ENCODE measurements around the gene ZSWIM1. TPM values are rescaled to one million over a fixed set of nuclear protein-coding genes. Genes with fewer than 3 reads are reported as not detected.

The ZSWIM1 gene
- total and polyA plus RNA-seq, 2 of the 13 experiments (the other 11 are each of a cell fraction or from before 2014, with no cell fraction given), result 9.5 to 11.7 TPM

GRCh38 chr20:45833030-45833882, 47.8 kb upstream of the ZSWIM1 start, which contains the start of gene SNX21 (continued):
- TF ChIP-seq NFAT5 (CRISPR knock-in tag; IDR thresholded peaks at IDR 0.05), result peak; percentile 82; the same call in 1 of the 2 replicates
- peak; percentile 26 for TF ChIP-seq ZNF230 (CRISPR knock-in tag; IDR thresholded peaks at IDR 0.05)
- TF ChIP-seq ZNF441 (CRISPR knock-in tag; IDR thresholded peaks at IDR 0.05; ENCODE audit: borderline replicate concordance), result 0 out of 2 replicates have a peak, but pooled peaks have one; percentile 8
- peak; percentile 81 for TF ChIP-seq ZMYM2 (CRISPR knock-in tag; IDR thresholded peaks at IDR 0.05)
- TF ChIP-seq NFE2L1 (CRISPR knock-in tag; IDR thresholded peaks at IDR 0.05; ENCODE audit: borderline replicate concordance), result no peak
- no peak; the same call in 1 of the 2 replicates for TF ChIP-seq ZNF816 (CRISPR knock-in tag; IDR thresholded peaks at IDR 0.05; ENCODE audit: borderline replicate concordance)
- TF ChIP-seq ZNF446 (CRISPR knock-in tag; IDR thresholded peaks at IDR 0.05), result peak; percentile 77; the same call in 1 of the 2 replicates
- TF ChIP-seq DDIT3 (CRISPR knock-in tag; IDR thresholded peaks at IDR 0.05), result no peak
- 0 out of 2 replicates have a peak, but pooled peaks have one; percentile 46 for TF ChIP-seq ZNF709 (CRISPR knock-in tag; IDR thresholded peaks at IDR 0.05)
- TF ChIP-seq ZNF205 (CRISPR knock-in tag; IDR thresholded peaks at IDR 0.05), result no peak
- peak; percentile 95 for TF ChIP-seq ZNF605 (CRISPR knock-in tag; IDR thresholded peaks at IDR 0.05)
- TF ChIP-seq ZNF407 (CRISPR knock-in tag; IDR thresholded peaks at IDR 0.05; ENCODE audit: not compliant biosample characterization), result no peak
- peak; percentile 93; the same call in 1 of the 2 replicates for TF ChIP-seq TEF (CRISPR knock-in tag; IDR thresholded peaks at IDR 0.05)
